ENCODE results near the gene TMA7. TPM values are rescaled to one million over a fixed set of nuclear protein-coding genes. Genes with fewer than 3 reads are reported as not detected.

TMA7 gene
- total and polyA plus RNA-seq, 2 of the 13 experiments (the other 11 are each of a cell fraction or from before 2014, with no cell fraction given), result 100 to 486 TPM

GRCh38 chr3:48459773-48460516, 19.9 kb downstream of the TMA7 start:
- Histone ChIP-seq H4K20me1 (ENCODE audit: insufficient read depth, low read length) (no peaks in the 10 kb centered on the region), H3K27ac (ENCODE audit: extremely low read length, insufficient read depth, low read length) (no peak overlapping the region), H3K9ac (ENCODE audit: insufficient read depth, low read depth, low read length) (no peak overlapping the region), H2AFZ (ENCODE audit: low read length) (no peak overlapping the region), H3K79me2 (ENCODE audit: insufficient read depth, low read length) (no peaks in the 10 kb centered on the region), H3K4me3 (replicated peaks in 1 of 3; ENCODE audit: insufficient read depth in 1 of 3, low read depth in 2 of 3, low read length in 3 of 3) (no peak overlapping the region), H3K4me1 (ENCODE audit: insufficient read depth, low read length) (no peaks in the 10 kb centered on the region), H3K36me3 (replicated peaks in 1 of 2; ENCODE audit: control insufficient read depth in 1 of 2, insufficient read depth in 2 of 2, low read length in 2 of 2) (peaks cover 12 to 41% of the 10 kb centered on the region in 2 experiments), H3K27me3 (ENCODE audit: control insufficient read depth in 1 of 2, insufficient read depth in 2 of 2, low read length in 2 of 2) (no peaks in the 10 kb centered on the region), H3K4me2 (ENCODE audit: low read depth, low read length) (no peak overlapping the region), H3K9me3 (ENCODE audit: low read length) (no peaks in the 10 kb centered on the region)
- DNase-seq (ENCODE audit: low spot score) (no peak), FAIRE-seq (no peak), ATAC-seq (no peak)
- no TSS peak for BruUV-seq (replicated peaks)
- ChIA-PET POLR2A (interaction anchor here (3.6 kb wide), 1 partner anchor 13 kb away, joined by 17 read pairs; no protein-coding TSS in a partner anchor), CTCF (ENCODE audit: low intra/inter-chr PET ratio, low total read pairs) (no interaction called here)
- in situ Hi-C loops (cut with HindIII; ENCODE audit: extremely low pct_ligation_motif_present, low pct_unique_long_range_greater_than_20kb), result no loop called here
- WGBS (ENCODE audit: low lambda C conversion rate), result 100% methylated on average over 6 of the region's 7 CpGs
- intact Hi-C loops (cut with micrococcal nuclease; ENCODE audit: unreplicated experiment), result no loop called here
- TF ChIP-seq FOXC1 (CRISPR knock-in tag; IDR thresholded peaks at IDR 0.05; ENCODE audit: borderline replicate concordance) (no peak), BCL6 (CRISPR knock-in tag; IDR thresholded peaks at IDR 0.05) (no peak), ZNF10 (CRISPR knock-in tag; IDR thresholded peaks at IDR 0.05; ENCODE audit: borderline replicate concordance, low read depth) (no peak), FOXO1 (CRISPR knock-in tag; IDR thresholded peaks at IDR 0.05) (no peak), ONECUT2 (CRISPR knock-in tag; IDR thresholded peaks at IDR 0.05) (no peak), ZNF749 (CRISPR knock-in tag; IDR thresholded peaks at IDR 0.05; ENCODE audit: borderline replicate concordance) (no peak), ATF6 (CRISPR knock-in tag; conservative IDR thresholded peaks at IDR 0.05) (no peak), GRHL1 (CRISPR knock-in tag; conservative IDR thresholded peaks at IDR 0.05) (no peak), ZSCAN30 (CRISPR knock-in tag; IDR thresholded peaks at IDR 0.05) (no peak), ZNF687 (CRISPR knock-in tag; IDR thresholded peaks at IDR 0.05) (no peak), PTBP1 (IDR thresholded peaks at IDR 0.05; ENCODE audit: low read depth, low read length, poor library complexity, severe bottlenecking) (no peak), HNRNPUL1 (IDR thresholded peaks at IDR 0.05; ENCODE audit: low read depth, low read length) (no peak), KLF15 (CRISPR knock-in tag; IDR thresholded peaks at IDR 0.05; ENCODE audit: borderline replicate concordance) (no peak), ZNF451 (CRISPR knock-in tag; IDR thresholded peaks at IDR 0.05) (no peak)
